ENCODE data around the gene LRP1B. TPM values are rescaled to one million over a fixed set of nuclear protein-coding genes. Genes with fewer than 3 reads are reported as not detected.

The LRP1B gene
- total RNA-seq, 6 experiments from 2014 or later, result 0.06 to 1.7 (median 0.15) TPM; not detected in 1

DNA sequence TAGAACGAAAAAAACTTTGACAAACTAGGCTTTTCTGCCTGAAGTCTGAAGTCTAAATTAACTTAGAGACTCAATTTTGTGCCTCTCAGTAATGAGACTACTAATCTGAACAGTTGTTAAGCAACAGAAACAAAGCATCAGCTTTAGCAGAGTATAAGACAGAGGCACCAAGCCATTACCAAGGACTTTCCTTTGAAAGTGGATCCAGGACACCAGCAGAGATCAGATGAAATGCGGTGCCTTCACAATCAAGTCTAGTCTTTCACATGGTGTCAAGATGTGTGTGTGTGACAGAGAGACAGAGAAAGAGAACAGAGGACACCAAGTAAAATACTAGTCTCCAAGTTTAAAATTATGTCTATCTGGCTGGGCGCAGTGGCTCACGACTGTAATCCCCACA is 1502.9 kb downstream of the LRP1B start:
- ATAC-seq, result no peak
- no peak overlapping the region for H3K4me3 ChIP-seq
- H3K4me1 ChIP-seq, result no peaks in the 10 kb centered on the region
- H3K27me3 ChIP-seq, result no peaks in the 10 kb centered on the region
- H3K36me3 ChIP-seq, result no peaks in the 10 kb centered on the region
- WGBS (ENCODE audit: insufficient coverage, low coverage, low lambda C conversion rate, missing lambda C conversion rate), result 83% methylated on average over 4 of the region's 4 CpGs
- intact Hi-C loops (cut with DNase I), result no loop called here
- DNase-seq, result no peak
- TF ChIP-seq, protein P1, sequence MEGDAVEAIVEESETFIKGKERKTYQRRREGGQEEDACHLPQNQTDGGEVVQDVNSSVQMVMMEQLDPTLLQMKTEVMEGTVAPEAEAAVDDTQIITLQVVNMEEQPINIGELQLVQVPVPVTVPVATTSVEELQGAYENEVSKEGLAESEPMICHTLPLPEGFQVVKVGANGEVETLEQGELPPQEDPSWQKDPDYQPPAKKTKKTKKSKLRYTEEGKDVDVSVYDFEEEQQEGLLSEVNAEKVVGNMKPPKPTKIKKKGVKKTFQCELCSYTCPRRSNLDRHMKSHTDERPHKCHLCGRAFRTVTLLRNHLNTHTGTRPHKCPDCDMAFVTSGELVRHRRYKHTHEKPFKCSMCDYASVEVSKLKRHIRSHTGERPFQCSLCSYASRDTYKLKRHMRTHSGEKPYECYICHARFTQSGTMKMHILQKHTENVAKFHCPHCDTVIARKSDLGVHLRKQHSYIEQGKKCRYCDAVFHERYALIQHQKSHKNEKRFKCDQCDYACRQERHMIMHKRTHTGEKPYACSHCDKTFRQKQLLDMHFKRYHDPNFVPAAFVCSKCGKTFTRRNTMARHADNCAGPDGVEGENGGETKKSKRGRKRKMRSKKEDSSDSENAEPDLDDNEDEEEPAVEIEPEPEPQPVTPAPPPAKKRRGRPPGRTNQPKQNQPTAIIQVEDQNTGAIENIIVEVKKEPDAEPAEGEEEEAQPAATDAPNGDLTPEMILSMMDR (IDR thresholded peaks at IDR 0.05), result no peak
- TF ChIP-seq POLR2A (IDR thresholded peaks at IDR 0.05), result no peak
- no peaks in the 10 kb centered on the region for H3K9me3 ChIP-seq
- no peak overlapping the region for H3K27ac ChIP-seq

DNA sequence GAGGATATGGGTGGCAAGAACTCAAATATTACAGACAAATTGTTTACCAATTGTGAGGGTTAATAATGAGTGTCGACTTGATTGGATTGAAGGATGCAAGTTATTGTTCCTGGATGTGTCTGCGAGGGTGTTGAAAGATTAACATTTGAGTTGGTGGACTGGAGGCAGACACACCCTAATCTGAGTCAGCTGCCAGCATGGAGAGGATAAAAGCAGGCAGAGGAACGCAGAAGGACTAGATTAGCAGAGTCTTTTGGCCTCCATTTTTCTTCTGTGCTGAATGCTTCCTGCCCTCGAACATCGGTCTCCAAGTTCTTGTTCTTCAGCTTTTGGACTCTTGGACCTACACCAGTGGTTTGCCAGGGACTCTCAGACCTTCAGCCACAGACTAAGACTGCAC is 1503.7 kb downstream of the LRP1B start:
- no peak for DNase-seq
- WGBS (ENCODE audit: insufficient coverage, low coverage, low lambda C conversion rate, missing lambda C conversion rate), result 63% methylated on average over 5 of the region's 5 CpGs
- no peaks in the 10 kb centered on the region for H3K36me3 ChIP-seq
- intact Hi-C loops (cut with DNase I), result no loop called here
- H3K9me3 ChIP-seq, result no peaks in the 10 kb centered on the region
- no peak overlapping the region for H3K27ac ChIP-seq
- H3K4me3 ChIP-seq, result no peak overlapping the region
- no peak for ATAC-seq
- no peaks in the 10 kb centered on the region for H3K4me1 ChIP-seq
- H3K27me3 ChIP-seq, result no peaks in the 10 kb centered on the region
- TF ChIP-seq, protein P1 (IDR thresholded peaks at IDR 0.05), result no peak
- no peak for TF ChIP-seq POLR2A (IDR thresholded peaks at IDR 0.05)

DNA sequence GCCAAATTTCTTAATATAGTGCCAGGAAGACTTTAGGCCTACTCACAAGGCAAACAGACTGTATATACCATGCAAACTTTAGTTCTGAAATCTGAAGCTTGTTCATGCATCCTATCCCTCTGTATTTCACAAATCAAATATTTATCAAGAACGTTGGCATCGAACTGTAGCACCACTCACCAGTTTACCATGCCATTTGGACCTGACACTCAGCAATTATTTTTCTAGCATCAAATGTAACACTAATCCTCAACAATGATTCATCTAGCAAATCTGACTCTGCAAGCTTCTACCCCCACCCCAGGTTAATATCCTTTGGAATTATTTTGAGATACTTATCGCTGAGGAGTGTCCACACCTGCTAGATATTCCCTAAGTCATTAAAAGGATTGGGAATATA is 1506.6 kb downstream of the LRP1B start:
- DNase-seq (no peak), ATAC-seq (no peak)
- no peaks in the 10 kb centered on the region for H3K36me3 ChIP-seq
- no peaks in the 10 kb centered on the region for H3K9me3 ChIP-seq
- intact Hi-C loops (cut with DNase I), result no loop called here
- H3K27me3 ChIP-seq, result no peaks in the 10 kb centered on the region
- no peaks in the 10 kb centered on the region for H3K4me1 ChIP-seq
- no peak overlapping the region for H3K4me3 ChIP-seq
- no peak for TF ChIP-seq POLR2A (IDR thresholded peaks at IDR 0.05)
- TF ChIP-seq, protein P1 (IDR thresholded peaks at IDR 0.05), result no peak
- no peak overlapping the region for H3K27ac ChIP-seq
- WGBS (ENCODE audit: insufficient coverage, low coverage, low lambda C conversion rate, missing lambda C conversion rate), result 69% methylated on average over 3 of the region's 3 CpGs

DNA sequence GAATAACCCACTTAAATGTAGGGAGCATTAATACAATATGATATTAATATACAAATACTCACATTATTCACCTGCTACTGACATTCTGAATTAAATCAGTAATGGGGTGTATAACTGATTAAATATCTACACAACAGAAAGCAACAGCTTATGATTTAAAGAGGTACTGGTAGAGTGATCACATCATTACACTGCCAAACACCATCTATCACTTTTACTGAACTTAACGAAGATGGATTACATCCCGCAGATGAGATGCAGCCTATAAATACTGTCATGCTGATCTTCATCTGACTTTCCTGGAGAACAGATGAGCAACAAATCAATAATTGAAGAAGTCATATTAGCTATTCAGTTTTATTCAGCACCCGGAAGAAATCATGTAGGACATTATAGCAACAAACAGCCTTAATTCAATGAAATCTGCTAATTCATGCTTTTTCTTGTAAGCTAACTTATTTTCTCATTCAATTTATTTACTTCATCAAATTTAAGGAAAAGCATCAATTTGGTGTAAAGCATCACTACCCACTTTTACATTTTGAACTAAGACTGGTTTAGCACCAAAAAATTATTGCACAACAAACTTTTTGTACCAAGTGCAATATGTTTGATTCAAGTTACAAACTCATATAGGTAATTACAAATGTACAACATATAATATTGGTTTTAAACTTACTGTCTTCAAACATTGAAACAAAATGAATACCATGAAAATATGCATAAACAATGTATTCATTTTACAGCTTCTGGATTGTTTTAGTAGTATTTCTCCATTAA is 1509.0 kb downstream of the LRP1B start:
- 84% methylated on average over 3 of the region's 3 CpGs for WGBS (ENCODE audit: insufficient coverage, low coverage, low lambda C conversion rate, missing lambda C conversion rate)
- intact Hi-C loops (cut with DNase I), result no loop called here
- H3K4me3 ChIP-seq, result no peak overlapping the region
- TF ChIP-seq, protein P1 (IDR thresholded peaks at IDR 0.05), result no peak
- TF ChIP-seq POLR2A (IDR thresholded peaks at IDR 0.05), result no peak
- H3K27ac ChIP-seq, result no peak overlapping the region
- H3K4me1 ChIP-seq, result no peaks in the 10 kb centered on the region
- ATAC-seq, result no peak
- no peak for DNase-seq
- H3K27me3 ChIP-seq, result no peaks in the 10 kb centered on the region
- H3K36me3 ChIP-seq, result no peaks in the 10 kb centered on the region
- H3K9me3 ChIP-seq, result no peaks in the 10 kb centered on the region

Data from right lobe of liver (tissue), 6 donors.